ENCODE data around the gene KLLN.

KLLN gene

GRCh38 chr10:87860156-87860795 is 3.1 kb downstream of the KLLN start:
- TF ChIP-seq REST (IDR thresholded peaks at IDR 0.05; ENCODE audit: low read depth) (no peak), RAD21 (IDR thresholded peaks at IDR 0.05; ENCODE audit: low read depth) (peak; percentile 55)

- TF ChIP-seq TEAD4 (IDR thresholded peaks at IDR 0.05), result no peak
- TF ChIP-seq RAD21 (IDR thresholded peaks at IDR 0.05; ENCODE audit: low read depth), result no peak
- TF ChIP-seq TAF1 (IDR thresholded peaks at IDR 0.05; ENCODE audit: low read depth), result no peak
- TF ChIP-seq MAX (IDR thresholded peaks at IDR 0.05), result no peak
- no peak for TF ChIP-seq EP300 (IDR thresholded peaks at IDR 0.05; ENCODE audit: borderline replicate concordance)
These were observed 11.2 kb downstream of the KLLN start for GRCh38 chr10:87852089-87852488.

GRCh38 chr10:87850742-87851205 is 12.6 kb downstream of the KLLN start:
- TF ChIP-seq CEBPB (IDR thresholded peaks at IDR 0.05) (no peak), RAD21 (IDR thresholded peaks at IDR 0.05; ENCODE audit: low read depth) (peak; percentile 94)

- TF ChIP-seq ZBTB7A (IDR thresholded peaks at IDR 0.05; ENCODE audit: low read depth), result no peak
- peak; percentile 22; the same call in 1 of the 2 replicates for TF ChIP-seq NFIC (IDR thresholded peaks at IDR 0.05)
These were observed 14.3 kb downstream of the KLLN start for GRCh38 chr10:87849001-87849400.

GRCh38 chr10:87847550-87847949 is 15.8 kb downstream of the KLLN start:
- no peak for TF ChIP-seq REST (IDR thresholded peaks at IDR 0.05; ENCODE audit: low read depth)
- TF ChIP-seq MAX (IDR thresholded peaks at IDR 0.05), result no peak
- TF ChIP-seq ZBTB7A (IDR thresholded peaks at IDR 0.05; ENCODE audit: low read depth), result no peak
- TF ChIP-seq RAD21 (IDR thresholded peaks at IDR 0.05; ENCODE audit: low read depth), result no peak
- TF ChIP-seq CEBPB (IDR thresholded peaks at IDR 0.05), result no peak
- no peak for TF ChIP-seq USF1 (IDR thresholded peaks at IDR 0.05)
- no peak for TF ChIP-seq TAF1 (IDR thresholded peaks at IDR 0.05; ENCODE audit: low read depth)
- no peak for TF ChIP-seq YY1 (IDR thresholded peaks at IDR 0.05; ENCODE audit: low read depth)
- TF ChIP-seq CREB1 (IDR thresholded peaks at IDR 0.05; ENCODE audit: low read depth), result no peak
- no peak for TF ChIP-seq FOXM1 (IDR thresholded peaks at IDR 0.05; ENCODE audit: borderline replicate concordance, low read depth)
- TF ChIP-seq TEAD4 (IDR thresholded peaks at IDR 0.05), result no peak
- no peak for TF ChIP-seq NFIC (IDR thresholded peaks at IDR 0.05)
- TF ChIP-seq EP300 (IDR thresholded peaks at IDR 0.05; ENCODE audit: borderline replicate concordance), result no peak

GRCh38 chr10:87846023-87846422 is 17.3 kb downstream of the KLLN start:
- TF ChIP-seq TEAD4 (IDR thresholded peaks at IDR 0.05) (no peak), EGR1 (IDR thresholded peaks at IDR 0.05) (no peak), NFIC (IDR thresholded peaks at IDR 0.05) (no peak), MAX (IDR thresholded peaks at IDR 0.05) (no peak), FOXM1 (IDR thresholded peaks at IDR 0.05; ENCODE audit: borderline replicate concordance, low read depth) (no peak), EP300 (IDR thresholded peaks at IDR 0.05; ENCODE audit: borderline replicate concordance) (no peak), REST (IDR thresholded peaks at IDR 0.05; ENCODE audit: low read depth) (no peak), RAD21 (IDR thresholded peaks at IDR 0.05; ENCODE audit: low read depth) (no peak), CEBPB (IDR thresholded peaks at IDR 0.05) (no peak), ZBTB7A (IDR thresholded peaks at IDR 0.05; ENCODE audit: low read depth) (no peak), YY1 (IDR thresholded peaks at IDR 0.05; ENCODE audit: low read depth) (no peak), TCF12 (IDR thresholded peaks at IDR 0.05; ENCODE audit: low read depth) (no peak)
